ENCODE measurements around the gene ZBTB17.

- TF ChIP-seq, protein P1, sequence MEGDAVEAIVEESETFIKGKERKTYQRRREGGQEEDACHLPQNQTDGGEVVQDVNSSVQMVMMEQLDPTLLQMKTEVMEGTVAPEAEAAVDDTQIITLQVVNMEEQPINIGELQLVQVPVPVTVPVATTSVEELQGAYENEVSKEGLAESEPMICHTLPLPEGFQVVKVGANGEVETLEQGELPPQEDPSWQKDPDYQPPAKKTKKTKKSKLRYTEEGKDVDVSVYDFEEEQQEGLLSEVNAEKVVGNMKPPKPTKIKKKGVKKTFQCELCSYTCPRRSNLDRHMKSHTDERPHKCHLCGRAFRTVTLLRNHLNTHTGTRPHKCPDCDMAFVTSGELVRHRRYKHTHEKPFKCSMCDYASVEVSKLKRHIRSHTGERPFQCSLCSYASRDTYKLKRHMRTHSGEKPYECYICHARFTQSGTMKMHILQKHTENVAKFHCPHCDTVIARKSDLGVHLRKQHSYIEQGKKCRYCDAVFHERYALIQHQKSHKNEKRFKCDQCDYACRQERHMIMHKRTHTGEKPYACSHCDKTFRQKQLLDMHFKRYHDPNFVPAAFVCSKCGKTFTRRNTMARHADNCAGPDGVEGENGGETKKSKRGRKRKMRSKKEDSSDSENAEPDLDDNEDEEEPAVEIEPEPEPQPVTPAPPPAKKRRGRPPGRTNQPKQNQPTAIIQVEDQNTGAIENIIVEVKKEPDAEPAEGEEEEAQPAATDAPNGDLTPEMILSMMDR (IDR thresholded peaks at IDR 0.05; ENCODE audit: poor library complexity) = no peak
- TF ChIP-seq EZH2 (IDR thresholded peaks at IDR 0.05; ENCODE audit: borderline replicate concordance) (no peak), EZH2phosphoT487 (IDR thresholded peaks at IDR 0.05; ENCODE audit: low read depth, severe bottlenecking, unreplicated experiment) (no peak)
Observed at GRCh38 chr1:15940110-15941043, 35.5 kb downstream of the ZBTB17 start.

All from hepatocyte (in vitro differentiated cells).